ENCODE results near the gene ACAP3. TPM values are rescaled to one million over a fixed set of nuclear protein-coding genes. Genes with fewer than 3 reads are reported as not detected.

The ACAP3 gene
- total and polyA plus RNA-seq, 7 donors: 7.2 to 57.1 (median 23.5) TPM

GRCh38 chr1:1349256-1350012 lies 41.7 kb upstream of the ACAP3 start, which contains the start of gene DVL1:
DVL1 (minus strand) TSS chr1:1349418; CDS start chr1:1349065, 353 bp downstream.
- H3K9me3 ChIP-seq: no peaks in the 10 kb centered on the region
- H3K36me3 ChIP-seq: peaks cover 1 to 16% (median 9%) of the 10 kb centered on the region in 4 donors
- TF ChIP-seq CTCF (IDR thresholded peaks at IDR 0.05): peak; percentile 32 to 61 (median 53)
- no peak for TF ChIP-seq POLR2A (IDR thresholded peaks at IDR 0.05)
- TF ChIP-seq EP300 (IDR thresholded peaks at IDR 0.05): no peak
- TF ChIP-seq POLR2AphosphoS5 (IDR thresholded peaks at IDR 0.05): peak; percentile 9 to 38 (median 27)
- peak; percentile 87 for DNase-seq
- H3K4me3 ChIP-seq: peak within 1 kb of the TSS; percentile 58 to 80 (median 70)
- H3K27ac ChIP-seq: peak within 1 kb of the TSS; percentile 87 to 96 (median 95)
- WGBS, 2 donors: 1% methylated on average over 122 of the region's 122 CpGs
- H3K27me3 ChIP-seq: no peaks in the 10 kb centered on the region
- intact Hi-C loops (cut with DNase I): loop anchor here (2.0 kb wide), 3 partner anchors 23 to 41 kb away; partner anchors contain the start of genes CPTP, INTS11 and PUSL1
- H3K4me1 ChIP-seq: peaks cover 0 to 72% (median 61%) of the 10 kb centered on the region in 4 donors

- Histone ChIP-seq H3K36me3 (peaks cover 0 to 11% (median 3%) of the 10 kb centered on the region in 4 donors), H3K4me3 (peak overlapping the region; percentile 58 to 80 (median 70)), H3K9me3 (no peaks in the 10 kb centered on the region), H3K27ac (peak overlapping the region; percentile 71 to 96 (median 78)), H3K27me3 (no peaks in the 10 kb centered on the region), H3K4me1 (peaks cover 0 to 67% (median 57%) of the 10 kb centered on the region in 4 donors)
- no peak for DNase-seq
- 1% methylated on average over 109 of the region's 109 CpGs for WGBS, 2 donors
- no peak for TF ChIP-seq POLR2A (IDR thresholded peaks at IDR 0.05)
- no peak for TF ChIP-seq CTCF (IDR thresholded peaks at IDR 0.05)
- no peak for TF ChIP-seq POLR2AphosphoS5 (IDR thresholded peaks at IDR 0.05)
- intact Hi-C loops (cut with DNase I): loop anchor here (2.0 kb wide), 3 partner anchors 24 to 40 kb away; partner anchors contain the start of genes CPTP, INTS11 and PUSL1
Observed at GRCh38 chr1:1348420-1349255, 40.9 kb upstream of the ACAP3 start.

GRCh38 chr1:1347663-1348419 lies 40.1 kb upstream of the ACAP3 start:
- no peak for DNase-seq
- Histone ChIP-seq H3K27me3 (no peaks in the 10 kb centered on the region), H3K4me3 (peak overlapping the region; percentile 58 to 80 (median 70)), H3K27ac (peak overlapping the region; percentile 71 to 96 (median 78)), H3K9me3 (no peaks in the 10 kb centered on the region), H3K4me1 (peaks cover 0 to 59% (median 53%) of the 10 kb centered on the region in 4 donors), H3K36me3 (peaks cover 0 to 3% (median 0%) of the 10 kb centered on the region in 4 donors)
- TF ChIP-seq POLR2A (IDR thresholded peaks at IDR 0.05): no peak
- TF ChIP-seq EP300 (IDR thresholded peaks at IDR 0.05): no peak
- no peak for TF ChIP-seq CTCF (IDR thresholded peaks at IDR 0.05)
- TF ChIP-seq POLR2AphosphoS5 (IDR thresholded peaks at IDR 0.05): no peak
- intact Hi-C loops (cut with DNase I): loop anchor here (2.0 kb wide), 3 partner anchors 23 to 39 kb away; partner anchors contain the start of genes CPTP, INTS11 and PUSL1
- 10 to 45% methylated on average over 26 of the region's 26 CpGs for WGBS, 2 donors

GRCh38 chr1:1347026-1347595 lies 39.4 kb upstream of the ACAP3 start:
- WGBS, 2 donors: 35 to 75% methylated on average over 10 of the region's 10 CpGs
- H3K4me3 ChIP-seq: peak overlapping the region in 3 of 4 donors; percentile 63 to 80 (median 76)
- H3K4me1 ChIP-seq: peaks cover 0 to 53% (median 51%) of the 10 kb centered on the region in 4 donors
- no peak for DNase-seq
- H3K9me3 ChIP-seq: no peaks in the 10 kb centered on the region
- intact Hi-C loops (cut with DNase I): no loop called here
- peaks cover 0 to 1% (median 0%) of the 10 kb centered on the region in 4 donors for H3K36me3 ChIP-seq
- H3K27me3 ChIP-seq: no peaks in the 10 kb centered on the region
- TF ChIP-seq POLR2A (IDR thresholded peaks at IDR 0.05): no peak
- no peak for TF ChIP-seq POLR2AphosphoS5 (IDR thresholded peaks at IDR 0.05)
- TF ChIP-seq CTCF (IDR thresholded peaks at IDR 0.05): no peak
- TF ChIP-seq EP300 (IDR thresholded peaks at IDR 0.05): no peak
- peak overlapping the region; percentile 71 to 96 (median 78) for H3K27ac ChIP-seq

Measured in sigmoid colon (tissue), 7 donors.